Heart right ventricle (tissue), 16 donors: Measurements from ENCODE around the gene INSYN2B. TPM values are rescaled to one million over a fixed set of nuclear protein-coding genes. Genes with fewer than 3 reads are reported as not detected.

ENCODE experiments used
- ATAC-seq, 8 donors: fragments of 200-7000 bp; cut with Tn5 transposase; one replicate each; pipeline ENCODE4 v1.9.1; 2020; ENCODE audit warnings: mild to moderate bottlenecking in 8 of 8, moderate library complexity in 8 of 8, moderate number of reproducible peaks in 1 of 8
- DNase-seq, 2 donors: peaks; one replicate each; pipeline ENCODE4 v3.0.0-alpha.2; 2020
- H3K27ac ChIP-seq, 10 donors: fragments of 200-600 bp; sonication (generic) in 2 of 10; one replicate each; pipeline versions ENCODE4 v1.5.0 to v1.8.0; 2020 to 2022; ENCODE audit warnings: mild to moderate bottlenecking in 3 of 10
- H3K27me3 ChIP-seq, 7 donors: fragments of 200-600 bp; one replicate each; pipeline ENCODE4 v1.8.0; 2021 to 2022; ENCODE audit warnings: mild to moderate bottlenecking in 2 of 7
- H3K36me3 ChIP-seq, 9 donors: fragments of 200-600 bp; sonication (generic) in 1 of 9; one replicate each; pipeline versions ENCODE4 v1.5.0 to v1.8.0; 2020 to 2022; ENCODE audit warnings: mild to moderate bottlenecking in 2 of 9
- H3K4me1 ChIP-seq, 9 donors: fragments of 200-600 bp; sonication (generic) in 1 of 9; one replicate each; pipeline versions ENCODE4 v1.5.0 to v1.8.0; 2020 to 2022; ENCODE audit warnings: mild to moderate bottlenecking in 4 of 9
- H3K4me3 ChIP-seq, 10 donors: fragments of 200-600 bp; sonication (generic) in 2 of 10; one replicate each; pipeline versions ENCODE4 v1.5.0 to v1.8.0; 2020 to 2022; ENCODE audit warnings: mild to moderate bottlenecking in 7 of 10, moderate library complexity in 2 of 10
- H3K9me3 ChIP-seq, 11 donors: fragments of 200-600 bp in 10 of 11; sonication (generic) in 2 of 11; one replicate each; pipeline versions ENCODE4 v1.5.0 to v1.8.0; 2013 to 2022; ENCODE audit warnings: mild to moderate bottlenecking in 2 of 11, control low read depth in 1 of 11, moderate library complexity in 1 of 11
- CTCF ChIP-seq, 9 donors: fragments of 200-600 bp; sonication (generic) in 2 of 9; IDR thresholded peaks; one replicate each; pipeline versions ENCODE4 v1.5.0 to v1.8.0; 2021 to 2022; ENCODE audit warnings: antibody characterized with exemption in 9 of 9, mild to moderate bottlenecking in 5 of 9, moderate library complexity in 1 of 9
- WGBS, 2 donors: extraction: QIAGEN DNeasy Blood & Tissue Kit; methylation state at CpG; one replicate each; pipeline ENCODE4 v1.1.7; 2013; ENCODE audit warnings: inconsistent platforms in 1 of 2; 5-methylcytosine and 5-hydroxymethylcytosine counted together
- intact Hi-C, 10 donors: fragments of 100-400 bp; cut with DNase I; formaldehyde crosslinking; loops; one replicate each; pipeline versions ENCODE4 v1.11.1 to v1.14.2; 2022
- polyA plus RNA-seq, 2 donors: library from polyadenylated mRNA; stranded (reverse); fragments of 200-250 nt; gene quantifications; one replicate each; pipeline ENCODE4 v1.2.3, GENCODE V29; 2013
- total RNA-seq, 10 donors: library from RNA; stranded (reverse); fragmentation: NEBNext Ultra II Directional in 3 of 10; extraction: Animal tissue kit (Norgen Biotek cat#: 25700) in 3 of 10; gene quantifications; one replicate each; pipeline versions ENCODE4 v1.2.1 to v1.2.4, GENCODE V29; 2021 to 2023
- donor health status: Arrhythmogenic right ventricular cardiomyopathy.
- donor health status: ischemic (EF 13 %, LVEDD 7.1; RV severe dilation, severe dysfunction).
- donor health status: healthy with polysubstance abuse.
- donor health status: DM: no; HTN: yes; CAD: no.
- donor health status: DM: no; HTN: no; CAD: no.
- donor health status: ischemic (EF 25% LVEDD 6.9; RV normal size, moderate dysfunction).
- donor health status: ischemic (EF 25% LVEDD 5.7; RV mildly dilated, moderate dysfunction).
- donor health status: healthy.
- donor health status: DM: yes; HTN: yes; CAD: no.
- donor health status: Ischemic cardiomyopathy.
- donor health status: ischemic (EF 35%, LVEDD 5.7; RV mildly dilated, moderate dysfunction).
- donor health status: nonischemic (EF 11% LVEDD 7.7; RV severe dilation, severe dysfunction).
- donor health status: DM: yes; HTN: yes; CAD: no.
- donor health status: PGD.
- donor health status: ischemic (EF 29% LVEDD 5.4; RV normal size, mild dysfunction).
- donor health status: nonischemic (EF 23%, LVEDD 6.1; RV moderate dilation, normal function).

The INSYN2B gene
- total and polyA plus RNA-seq, 12 donors: 0.09 to 0.87 (median 0.14) TPM; not detected in 7

- no peak for TF ChIP-seq CTCF (IDR thresholded peaks at IDR 0.05)
- WGBS, 2 donors: 85 to 86% methylated on average over 1 of the region's 1 CpG
- no peak for DNase-seq
These were observed 75.3 kb downstream of the INSYN2B start for GRCh38 chr5:169905017-169905416.

GRCh38 chr5:169904508-169904907, 75.8 kb downstream of the INSYN2B start:
- DNase-seq: no peak
- WGBS, 2 donors: 65 to 68% methylated on average over 5 of the region's 5 CpGs
- H3K4me3 ChIP-seq: no peak overlapping the region
- no peaks in the 10 kb centered on the region for H3K36me3 ChIP-seq
- no peaks in the 10 kb centered on the region for H3K27me3 ChIP-seq
- ATAC-seq: no peak
- TF ChIP-seq CTCF (IDR thresholded peaks at IDR 0.05): no peak
- intact Hi-C loops: no loop called here
- no peaks in the 10 kb centered on the region for H3K9me3 ChIP-seq
- no peak overlapping the region for H3K27ac ChIP-seq
- no peaks in the 10 kb centered on the region for H3K4me1 ChIP-seq

More at GRCh38 chr5:169905017-169905416, 75.3 kb downstream of the INSYN2B start:
- Histone ChIP-seq H3K27ac (no peak overlapping the region), H3K4me1 (no peaks in the 10 kb centered on the region), H3K36me3 (no peaks in the 10 kb centered on the region), H3K4me3 (no peak overlapping the region), H3K9me3 (no peaks in the 10 kb centered on the region), H3K27me3 (no peaks in the 10 kb centered on the region)
- ATAC-seq: no peak
- intact Hi-C loops: no loop called here

GRCh38 chr5:169904059-169904458, 76.2 kb downstream of the INSYN2B start:
- DNase-seq: peak in 1 of 2 donors; percentile 8
- intact Hi-C loops: no loop called here
- 58 to 63% methylated on average over 2 of the region's 2 CpGs for WGBS, 2 donors
- no peak for TF ChIP-seq CTCF (IDR thresholded peaks at IDR 0.05)
- Histone ChIP-seq H3K4me3 (no peak overlapping the region), H3K36me3 (no peaks in the 10 kb centered on the region), H3K27ac (no peak overlapping the region), H3K4me1 (no peaks in the 10 kb centered on the region), H3K9me3 (no peaks in the 10 kb centered on the region), H3K27me3 (no peaks in the 10 kb centered on the region)
- no peak for ATAC-seq

GRCh38 chr5:169901896-169902295, 78.4 kb downstream of the INSYN2B start:
- Histone ChIP-seq H3K4me3 (no peak overlapping the region), H3K27ac (no peak overlapping the region), H3K9me3 (no peaks in the 10 kb centered on the region), H3K27me3 (no peaks in the 10 kb centered on the region), H3K4me1 (no peaks in the 10 kb centered on the region), H3K36me3 (no peaks in the 10 kb centered on the region)
- WGBS, 2 donors: 65 to 66% methylated on average over 2 of the region's 2 CpGs
- intact Hi-C loops: no loop called here
- ATAC-seq (no peak), DNase-seq (no peak)
- TF ChIP-seq CTCF (IDR thresholded peaks at IDR 0.05): no peak
